AG08395 (cell line): ENCODE data around the gene GID8.

Source experiments
- DNase-seq: peaks from one replicate; pipeline ENCODE4 v3.0.0; 2012; ENCODE audit warnings: mixed read lengths, low spot score

Gene GID8

GRCh38 chr20:62922451-62922921 is 15.5 kb upstream of the GID8 start:
- DNase-seq: no peak

GRCh38 chr20:62923059-62923668 is 14.8 kb upstream of the GID8 start:
- peak; percentile 62 for DNase-seq

- no peak for DNase-seq
Measured at GRCh38 chr20:62923669-62924441, 14.1 kb upstream of the GID8 start.

GRCh38 chr20:62924442-62925075 is 13.4 kb upstream of the GID8 start:
- peak; percentile 24 for DNase-seq

GRCh38 chr20:62925076-62925419 is 12.9 kb upstream of the GID8 start:
- DNase-seq: no peak

- peak; percentile 22 for DNase-seq
Measured at GRCh38 chr20:62925420-62926228, 12.3 kb upstream of the GID8 start.

- DNase-seq: peak; percentile 96
Measured at GRCh38 chr20:62926229-62927127, 11.5 kb upstream of the GID8 start, which contains the start of gene DIDO1. Gene DIDO1, minus strand, starts transcription at chr20:62926505.

- no peak for DNase-seq
Measured at GRCh38 chr20:62927128-62927705, 10.7 kb upstream of the GID8 start.

- peak; percentile 13 for DNase-seq
Measured at GRCh38 chr20:62928246-62928939, 9.6 kb upstream of the GID8 start.

- DNase-seq: peak; percentile 84
Measured at GRCh38 chr20:62929051-62929538, 8.9 kb upstream of the GID8 start.

- DNase-seq: no peak
Measured at GRCh38 chr20:62931464-62931863, 6.5 kb upstream of the GID8 start.

GRCh38 chr20:62933966-62934365 is 4.0 kb upstream of the GID8 start:
- no peak for DNase-seq

GRCh38 chr20:62935204-62935967 is 2.6 kb upstream of the GID8 start:
- no peak for DNase-seq

- DNase-seq: no peak
Measured at GRCh38 chr20:62935968-62936585, 1.9 kb upstream of the GID8 start.

- DNase-seq: peak; percentile 97
Measured at GRCh38 chr20:62937268-62938104, 461 bp upstream of the GID8 start.

- no peak for DNase-seq
Measured at GRCh38 chr20:62940875-62941274, 2.9 kb downstream of the GID8 start.

- no peak for DNase-seq
Measured at GRCh38 chr20:62941792-62942191, 3.8 kb downstream of the GID8 start.

- no peak for DNase-seq
Measured at GRCh38 chr20:62942456-62942855, 4.5 kb downstream of the GID8 start.
